ENCODE results near the gene MRPL9.

GRCh38 chr1:151741516-151741915 lies 21.8 kb downstream of the MRPL9 start:
- TF ChIP-seq CTCF (IDR thresholded peaks at IDR 0.05; ENCODE audit: low read depth, low read length) = no peak
- no peak for TF ChIP-seq POLR2A (IDR thresholded peaks at IDR 0.05; ENCODE audit: extremely low read depth, insufficient read length)
